GM12873 (cell line): Measurements from ENCODE around the gene VSTM2L.

ENCODE experiments used
- CTCF ChIP-seq: IDR thresholded peaks from 2 replicates; pipeline ENCODE4 v1.5.1; 2012; ENCODE audit warnings: low read depth, mild to moderate bottlenecking, moderate library complexity, low read length, control low read depth; ENCODE audit not compliant: insufficient read depth; ENCODE audit errors: missing control alignments

The VSTM2L gene

DNA sequence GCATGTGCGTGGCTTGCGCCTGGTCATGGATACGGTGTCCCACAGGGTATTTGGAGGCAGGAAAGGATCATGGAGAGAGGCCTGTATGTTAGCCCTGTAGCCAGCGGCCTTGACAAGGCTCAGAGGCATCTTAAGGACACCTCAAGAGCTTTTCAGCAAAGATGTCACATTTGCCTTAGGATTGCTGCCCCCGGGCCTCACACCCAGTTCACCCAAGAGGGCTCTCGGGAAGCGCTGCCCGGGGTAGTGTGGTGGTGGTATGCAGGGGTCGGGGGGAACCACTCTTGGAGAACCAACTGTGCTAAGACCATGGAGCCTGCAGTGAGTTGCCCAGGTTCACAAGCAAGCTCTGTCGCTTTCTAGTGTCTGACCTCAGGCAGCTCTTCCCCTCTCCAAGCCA lies 36.9 kb upstream of the VSTM2L start:
- TF ChIP-seq CTCF: no peak

- no peak for TF ChIP-seq CTCF
These were observed 35.4 kb upstream of the VSTM2L start for GRCh38 chr20:37867289-37868195.

- no peak for TF ChIP-seq CTCF
These were observed 34.0 kb upstream of the VSTM2L start for GRCh38 chr20:37868851-37869333.

GRCh38 chr20:37869334-37869861 lies 33.5 kb upstream of the VSTM2L start:
- no peak for TF ChIP-seq CTCF

DNA sequence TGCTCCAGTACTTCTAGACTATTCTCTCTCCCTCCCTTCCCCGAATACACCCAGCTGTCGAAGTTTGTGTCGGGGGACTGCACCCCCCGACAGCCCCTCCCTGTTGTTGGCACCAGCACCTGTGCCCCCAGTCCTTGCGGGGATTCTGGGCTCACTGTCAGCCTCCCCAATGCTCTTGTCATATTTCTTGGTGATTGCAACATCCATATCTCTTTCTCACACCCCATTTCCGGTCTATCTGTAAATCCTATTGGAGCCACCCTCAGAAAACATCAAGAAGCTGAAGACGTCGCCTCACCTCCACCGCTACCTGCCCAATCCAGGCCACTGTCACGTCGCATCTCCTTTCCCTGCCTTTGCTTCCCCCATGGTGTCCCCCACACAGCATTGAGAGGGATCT lies 32.6 kb upstream of the VSTM2L start:
- TF ChIP-seq CTCF: no peak

GRCh38 chr20:37871751-37872150 lies 31.2 kb upstream of the VSTM2L start:
- no peak for TF ChIP-seq CTCF

DNA sequence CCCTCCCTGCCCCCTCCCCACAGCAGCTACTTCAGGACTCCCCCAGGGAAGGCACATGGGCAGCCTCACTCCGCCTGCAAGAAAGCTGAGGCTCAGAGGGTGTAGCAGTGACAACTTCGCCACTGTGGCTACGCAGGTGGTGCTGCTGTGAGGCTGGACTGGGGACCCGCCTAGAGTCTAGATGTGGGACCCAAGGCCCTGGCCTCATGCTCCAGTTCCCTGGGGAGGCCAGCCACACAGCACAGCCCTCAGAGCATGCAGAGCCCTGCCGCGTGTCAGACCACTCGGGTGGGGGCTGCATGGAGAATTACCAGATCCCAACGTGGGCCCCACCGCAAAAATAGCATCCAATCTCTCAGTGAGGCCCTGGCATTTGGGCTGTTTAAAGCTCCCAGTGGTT lies 30.8 kb upstream of the VSTM2L start:
- no peak for TF ChIP-seq CTCF
